ENCODE results near the gene TRAF3IP3. TPM values are rescaled to one million over a fixed set of nuclear protein-coding genes. Genes with fewer than 3 reads are reported as not detected.
A peak's percentile ranks its signal among the peaks of the same experiment; 100 is the strongest.

TRAF3IP3 gene
- total RNA-seq, 3 donors from 2014 or later = 3.6 to 4.6 (median 4.4) TPM

DNA sequence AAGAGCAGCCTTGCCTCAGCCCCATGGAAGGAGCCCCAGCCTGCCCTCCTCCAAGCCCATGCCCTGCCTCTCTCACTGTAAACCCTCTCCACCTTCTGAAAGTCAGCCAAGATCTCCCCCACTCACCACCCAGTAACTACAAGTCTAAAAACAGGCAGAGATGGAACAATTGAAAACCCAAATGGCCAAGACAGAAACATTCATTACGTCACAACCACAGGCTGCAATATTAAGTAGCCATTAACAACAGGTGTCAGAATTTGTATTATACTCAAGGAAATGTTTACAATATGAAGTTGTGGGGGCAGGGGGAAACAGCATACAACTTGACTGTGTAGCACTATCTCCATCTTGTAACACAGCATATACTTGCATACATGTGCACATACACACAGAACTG, 47.7 kb downstream of the TRAF3IP3 start:
- TF ChIP-seq POLR2A (IDR thresholded peaks at IDR 0.05) = no peak

DNA sequence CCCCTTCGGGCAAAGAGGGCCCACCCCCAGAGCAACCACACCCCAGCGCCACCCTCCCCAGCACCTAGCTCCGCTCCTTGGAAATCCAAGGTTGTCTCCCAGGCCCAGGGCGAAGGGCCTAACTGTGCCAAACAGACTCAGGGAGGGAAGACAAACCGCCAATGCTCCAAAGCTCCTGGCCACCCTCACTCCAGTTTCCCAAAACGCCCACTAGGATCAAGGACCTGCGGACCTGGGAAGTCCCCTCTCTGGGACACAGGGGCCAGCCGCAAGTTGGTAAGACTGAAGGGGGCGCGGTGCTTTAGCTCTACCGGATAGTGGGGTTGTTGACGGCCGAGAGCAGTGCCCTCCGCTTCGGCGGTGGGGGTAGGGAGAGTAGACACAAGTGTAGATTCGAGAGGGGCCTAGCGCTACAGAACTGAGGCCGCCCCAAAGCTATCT, 49.5 kb downstream of the TRAF3IP3 start:
- peak overlapping the region; percentile 97 to 99 for H3K27ac ChIP-seq
- H3K9me3 ChIP-seq = no peaks in the 10 kb centered on the region
- intact Hi-C loops (cut with DNase I; ENCODE audit: low total_unique reads) = no loop called here
- TF ChIP-seq POLR2A (IDR thresholded peaks at IDR 0.05) = no peak
- no peaks in the 10 kb centered on the region for H3K36me3 ChIP-seq
- peak overlapping the region in 2 of 3 donors; percentile 82 for H3K4me3 ChIP-seq
- no peaks in the 10 kb centered on the region for H3K27me3 ChIP-seq
- peaks cover 0 to 15% of the 10 kb centered on the region in 2 donors for H3K4me1 ChIP-seq
- no peak for DNase-seq (ENCODE audit: low spot score in 2 of 2)

More for the DNA sequence above, 47.7 kb downstream of the TRAF3IP3 start:
- H3K27me3 ChIP-seq = no peaks in the 10 kb centered on the region
- H3K4me3 ChIP-seq = peak overlapping the region in 2 of 3 donors; percentile 82
- peaks cover 0 to 15% of the 10 kb centered on the region in 2 donors for H3K4me1 ChIP-seq
- intact Hi-C loops (cut with DNase I; ENCODE audit: low total_unique reads) = no loop called here
- peak overlapping the region; percentile 81 to 99 for H3K27ac ChIP-seq
- no peaks in the 10 kb centered on the region for H3K9me3 ChIP-seq
- DNase-seq (ENCODE audit: low spot score in 2 of 2) = no peak
- H3K36me3 ChIP-seq = no peaks in the 10 kb centered on the region

DNA sequence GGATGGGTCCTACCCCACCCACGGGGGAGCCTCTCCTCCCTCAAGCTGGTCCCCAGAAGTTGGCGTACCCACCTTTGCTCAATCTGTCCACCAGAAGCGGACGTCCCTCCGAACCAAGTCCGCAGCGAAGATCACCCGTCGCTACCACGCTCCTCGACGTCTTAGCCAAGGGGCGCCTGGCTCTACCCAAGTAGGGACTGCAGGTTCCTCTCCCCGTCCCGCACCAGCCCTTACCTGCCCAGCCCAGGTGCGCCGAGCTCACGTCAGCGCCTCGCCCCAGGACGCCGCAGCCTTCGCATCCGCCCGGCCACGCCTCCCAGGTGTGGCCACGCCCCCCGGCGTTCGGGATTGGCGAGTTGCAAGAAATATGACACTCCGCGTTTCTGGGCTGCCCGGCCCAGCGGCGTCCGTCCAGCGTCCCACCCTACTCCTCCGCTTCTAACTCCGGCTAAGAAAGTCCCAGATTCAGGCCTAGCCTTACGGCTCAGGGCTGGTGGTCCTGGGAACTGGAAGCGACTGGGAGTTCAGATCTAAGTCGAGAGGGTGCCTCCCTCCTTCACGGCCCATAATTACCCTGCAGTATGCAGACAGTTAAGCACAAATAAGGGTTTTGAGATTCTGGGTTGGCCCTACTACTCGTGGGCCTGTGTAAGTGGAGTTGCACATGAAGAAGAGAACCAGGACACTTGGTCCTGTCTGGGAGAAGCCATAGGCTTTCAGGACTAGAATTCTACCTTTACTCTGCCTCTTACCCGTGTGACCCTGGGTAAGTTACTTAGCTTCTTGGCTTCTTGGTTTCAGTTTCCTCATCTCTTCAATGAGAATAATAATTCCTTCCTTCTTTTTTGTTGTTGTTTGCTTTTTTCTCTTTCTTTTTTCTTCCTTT, 50.3 kb downstream of the TRAF3IP3 start, which contains the start of gene IRF6:
Gene IRF6, minus strand, starts transcription at position 268 of the 886 bp plus-strand sequence. CDS start 4,729 bp downstream, outside the sequence.
- H3K36me3 ChIP-seq = no peaks in the 10 kb centered on the region
- intact Hi-C loops (cut with DNase I; ENCODE audit: low total_unique reads) = no loop called here
- DNase-seq (ENCODE audit: low spot score in 2 of 2) = peak; percentile 96 to 97
- H3K9me3 ChIP-seq = no peaks in the 10 kb centered on the region
- TF ChIP-seq, protein P1, sequence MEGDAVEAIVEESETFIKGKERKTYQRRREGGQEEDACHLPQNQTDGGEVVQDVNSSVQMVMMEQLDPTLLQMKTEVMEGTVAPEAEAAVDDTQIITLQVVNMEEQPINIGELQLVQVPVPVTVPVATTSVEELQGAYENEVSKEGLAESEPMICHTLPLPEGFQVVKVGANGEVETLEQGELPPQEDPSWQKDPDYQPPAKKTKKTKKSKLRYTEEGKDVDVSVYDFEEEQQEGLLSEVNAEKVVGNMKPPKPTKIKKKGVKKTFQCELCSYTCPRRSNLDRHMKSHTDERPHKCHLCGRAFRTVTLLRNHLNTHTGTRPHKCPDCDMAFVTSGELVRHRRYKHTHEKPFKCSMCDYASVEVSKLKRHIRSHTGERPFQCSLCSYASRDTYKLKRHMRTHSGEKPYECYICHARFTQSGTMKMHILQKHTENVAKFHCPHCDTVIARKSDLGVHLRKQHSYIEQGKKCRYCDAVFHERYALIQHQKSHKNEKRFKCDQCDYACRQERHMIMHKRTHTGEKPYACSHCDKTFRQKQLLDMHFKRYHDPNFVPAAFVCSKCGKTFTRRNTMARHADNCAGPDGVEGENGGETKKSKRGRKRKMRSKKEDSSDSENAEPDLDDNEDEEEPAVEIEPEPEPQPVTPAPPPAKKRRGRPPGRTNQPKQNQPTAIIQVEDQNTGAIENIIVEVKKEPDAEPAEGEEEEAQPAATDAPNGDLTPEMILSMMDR (IDR thresholded peaks at IDR 0.05) = no peak
- TF ChIP-seq POLR2AphosphoS5 (IDR thresholded peaks at IDR 0.05) (peak; percentile 57 to 98 (median 80)), POLR2A (IDR thresholded peaks at IDR 0.05) (peak; percentile 93)
- H3K4me3 ChIP-seq = peak within 1 kb of the TSS; percentile 26 to 82 (median 82)
- peaks cover 0 to 10% of the 10 kb centered on the region in 2 donors for H3K4me1 ChIP-seq
- no peaks in the 10 kb centered on the region for H3K27me3 ChIP-seq
- H3K27ac ChIP-seq = peak within 1 kb of the TSS; percentile 97 to 99

DNA sequence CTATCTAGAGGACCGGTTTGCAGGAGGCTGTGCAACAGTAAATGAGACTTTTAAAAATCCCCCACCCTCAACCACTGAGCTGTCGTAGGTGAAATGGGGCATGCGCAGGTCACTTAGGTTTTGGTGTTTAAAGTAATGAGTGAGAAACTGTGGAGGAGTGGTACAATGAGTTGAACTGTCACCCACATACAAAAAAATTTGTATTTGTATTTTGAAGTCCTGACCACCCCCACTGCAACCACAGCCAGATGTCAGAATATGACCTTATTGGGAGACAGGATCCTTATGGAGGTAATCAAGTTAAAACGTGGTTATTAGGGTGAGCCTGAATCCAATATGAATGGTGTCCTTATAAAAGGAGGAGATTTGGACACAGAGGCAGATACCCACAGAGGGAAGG, 51.7 kb downstream of the TRAF3IP3 start:
- intact Hi-C loops (cut with DNase I; ENCODE audit: low total_unique reads) = no loop called here
- Histone ChIP-seq H3K27ac (peak overlapping the region in 1 of 2 donors; percentile 18), H3K36me3 (no peaks in the 10 kb centered on the region), H3K27me3 (no peaks in the 10 kb centered on the region), H3K4me3 (no peak overlapping the region), H3K9me3 (no peaks in the 10 kb centered on the region), H3K4me1 (peaks cover 0 to 3% of the 10 kb centered on the region in 2 donors)
- TF ChIP-seq, protein P1 (IDR thresholded peaks at IDR 0.05) = no peak
- no peak for TF ChIP-seq POLR2AphosphoS5 (IDR thresholded peaks at IDR 0.05)
- DNase-seq (ENCODE audit: low spot score in 2 of 2) = no peak

DNA sequence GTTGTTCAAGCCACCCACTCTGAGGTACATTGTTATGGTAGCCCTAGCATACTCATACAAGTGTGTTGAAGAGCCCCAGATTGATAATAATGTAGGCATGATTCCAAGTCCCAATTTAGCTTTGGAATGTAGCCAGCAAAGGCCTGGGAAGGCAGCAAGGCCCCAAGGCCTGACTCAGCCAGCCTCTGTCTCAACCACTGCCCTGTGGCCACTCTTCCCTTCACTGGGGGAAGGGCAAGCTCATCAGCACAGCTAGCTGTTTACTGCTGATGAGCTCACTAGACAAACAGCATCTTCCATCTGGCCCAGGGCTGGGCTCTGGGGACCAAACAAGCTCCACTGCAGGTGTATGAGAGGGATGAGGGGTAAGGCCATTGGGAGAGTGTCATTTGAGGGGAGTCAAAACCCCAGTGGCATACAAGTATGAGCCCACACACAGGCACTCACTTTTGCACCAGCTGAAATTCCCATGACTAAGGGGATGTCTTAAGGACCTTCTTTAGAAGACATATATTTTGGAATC, 52.3 kb downstream of the TRAF3IP3 start:
- no peaks in the 10 kb centered on the region for H3K27me3 ChIP-seq
- TF ChIP-seq, protein P1 (IDR thresholded peaks at IDR 0.05) = no peak
- TF ChIP-seq POLR2A (IDR thresholded peaks at IDR 0.05) (no peak), POLR2AphosphoS5 (IDR thresholded peaks at IDR 0.05) (no peak)
- no peaks in the 10 kb centered on the region for H3K36me3 ChIP-seq
- no peaks in the 10 kb centered on the region for H3K4me1 ChIP-seq
- H3K27ac ChIP-seq = peak overlapping the region; percentile 10 to 18
- no peak overlapping the region for H3K4me3 ChIP-seq
- no peaks in the 10 kb centered on the region for H3K9me3 ChIP-seq
- intact Hi-C loops (cut with DNase I; ENCODE audit: low total_unique reads) = no loop called here
- DNase-seq (ENCODE audit: low spot score in 2 of 2) = no peak

DNA sequence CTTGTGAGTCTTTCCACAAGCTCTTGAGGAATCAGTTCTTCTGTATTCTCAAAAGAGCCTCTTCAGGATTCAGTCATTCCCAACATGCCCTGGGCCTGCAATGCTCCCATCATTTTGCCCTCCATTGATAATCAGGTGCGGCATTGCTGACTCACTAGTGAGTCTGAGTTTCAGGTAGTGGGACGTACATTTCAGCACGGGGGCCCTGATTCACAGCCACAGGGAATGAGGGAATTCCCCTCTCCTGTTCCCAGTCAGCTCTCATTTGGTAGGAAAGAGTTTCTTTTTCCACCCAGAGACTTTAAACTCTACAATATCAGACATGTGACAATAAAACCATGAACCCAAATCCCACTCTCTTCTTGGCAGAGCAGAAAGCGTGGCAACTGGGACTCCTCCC, 53.8 kb downstream of the TRAF3IP3 start:
- H3K27ac ChIP-seq = no peak overlapping the region
- H3K4me1 ChIP-seq = no peaks in the 10 kb centered on the region
- TF ChIP-seq, protein P1 (IDR thresholded peaks at IDR 0.05) = no peak
- TF ChIP-seq POLR2A (IDR thresholded peaks at IDR 0.05) (no peak), POLR2AphosphoS5 (IDR thresholded peaks at IDR 0.05) (no peak)
- no peak overlapping the region for H3K4me3 ChIP-seq
- intact Hi-C loops (cut with DNase I; ENCODE audit: low total_unique reads) = no loop called here
- H3K27me3 ChIP-seq = no peaks in the 10 kb centered on the region
- no peak for DNase-seq (ENCODE audit: low spot score in 2 of 2)
- no peaks in the 10 kb centered on the region for H3K36me3 ChIP-seq
- H3K9me3 ChIP-seq = no peaks in the 10 kb centered on the region
